D721Med (cell line): ENCODE measurements around the gene TNFSF12.
"Not testable (repeated sequence)": the region's sequence is repeated elsewhere in the genome, so short reads cannot be mapped to it uniquely, and the experiment has no call there.

Experiments used
- DNase-seq: peaks from one replicate; pipeline ENCODE4 v3.0.0; 2011; ENCODE audit warnings: low spot score; ENCODE audit not compliant: insufficient read length
- FAIRE-seq: peaks from 2 replicates; lab custom pipeline; 2011; peaks lifted over from hg19 to GRCh38; lab: Jason Lieb, UNC
- CTCF ChIP-seq: IDR thresholded peaks from 2 replicates; pipeline ENCODE4 v1.5.1; 2012; ENCODE audit warnings: mild to moderate bottlenecking, control low read depth; ENCODE audit not compliant: insufficient read depth; ENCODE audit errors: missing control alignments

The TNFSF12 gene

GRCh38 chr17:7589204-7589868 is 40.5 kb downstream of the TNFSF12 start:
- FAIRE-seq, result no peak
- peak; percentile 93 for DNase-seq
- peak; percentile 53 for TF ChIP-seq CTCF

GRCh38 chr17:7589891-7590691 is 41.2 kb downstream of the TNFSF12 start, which contains the start of gene SOX15:
Gene SOX15, minus strand, starts transcription at chr17:7590094. Its CDS starts 418 bp downstream, at chr17:7589676.
- DNase-seq (no peak), FAIRE-seq (no peak)
- no peak for TF ChIP-seq CTCF

GRCh38 chr17:7590743-7591142 is 41.9 kb downstream of the TNFSF12 start:
- TF ChIP-seq CTCF, result no peak
- FAIRE-seq (no peak), DNase-seq (peak; percentile 98)

- no peak for FAIRE-seq
- no peak for DNase-seq
- no peak for TF ChIP-seq CTCF
Observed at GRCh38 chr17:7591596-7591995, 42.7 kb downstream of the TNFSF12 start.

GRCh38 chr17:7592422-7593021 is 43.7 kb downstream of the TNFSF12 start:
- DNase-seq (no peak), FAIRE-seq (no peak)
- no peak for TF ChIP-seq CTCF

- DNase-seq (no peak), FAIRE-seq (no peak)
- TF ChIP-seq CTCF, result no peak
Observed at GRCh38 chr17:7593296-7593695, 44.4 kb downstream of the TNFSF12 start.

GRCh38 chr17:7597561-7597960 is 48.7 kb downstream of the TNFSF12 start:
- DNase-seq, FAIRE-seq: not testable (repeated sequence)
